H1 (cell line): ENCODE results near the gene USP20. TPM values are rescaled to one million over a fixed set of nuclear protein-coding genes. Genes with fewer than 3 reads are reported as not detected.

Source experiments
- MAFK ChIP-seq: IDR thresholded peaks from 2 replicates; pipeline ENCODE4 v1.6.1; 2012; ENCODE audit warnings: low read depth, mild to moderate bottlenecking, improper control_type of control experiment, low read length
- polyA plus RNA-seq, 7 experiments: library from polyadenylated mRNA; depleted of rRNA in 3 of 7; stranded (reverse) in 5 of 7; unstranded in 2 of 7; fragments of >200 nt in 5 of 7; fragments of 200-250 nt in 2 of 7; gene quantifications; 1 replicate in 5 of 7; 2 replicates in 1 of 7; 4 replicates in 1 of 7; pipeline versions ENCODE4 v1.2.1 to v1.2.3, GENCODE V29; 2011 to 2013; ENCODE audit warnings: missing spikeins in 2 of 7, mixed read lengths in 2 of 7
- total RNA-seq: library from RNA; stranded (reverse); fragmentation: NEBNext Ultra II Directional; extraction: Animal tissue kit (Norgen Biotek cat#: 25700); gene quantifications from 2 replicates; pipeline ENCODE4 v1.2.1, GENCODE V29; 2021

USP20 gene
- total and polyA plus RNA-seq, 2 of the 8 experiments (the other 6 are each of a cell fraction or from before 2014, with no cell fraction given), result 13.4 to 23.0 TPM

DNA sequence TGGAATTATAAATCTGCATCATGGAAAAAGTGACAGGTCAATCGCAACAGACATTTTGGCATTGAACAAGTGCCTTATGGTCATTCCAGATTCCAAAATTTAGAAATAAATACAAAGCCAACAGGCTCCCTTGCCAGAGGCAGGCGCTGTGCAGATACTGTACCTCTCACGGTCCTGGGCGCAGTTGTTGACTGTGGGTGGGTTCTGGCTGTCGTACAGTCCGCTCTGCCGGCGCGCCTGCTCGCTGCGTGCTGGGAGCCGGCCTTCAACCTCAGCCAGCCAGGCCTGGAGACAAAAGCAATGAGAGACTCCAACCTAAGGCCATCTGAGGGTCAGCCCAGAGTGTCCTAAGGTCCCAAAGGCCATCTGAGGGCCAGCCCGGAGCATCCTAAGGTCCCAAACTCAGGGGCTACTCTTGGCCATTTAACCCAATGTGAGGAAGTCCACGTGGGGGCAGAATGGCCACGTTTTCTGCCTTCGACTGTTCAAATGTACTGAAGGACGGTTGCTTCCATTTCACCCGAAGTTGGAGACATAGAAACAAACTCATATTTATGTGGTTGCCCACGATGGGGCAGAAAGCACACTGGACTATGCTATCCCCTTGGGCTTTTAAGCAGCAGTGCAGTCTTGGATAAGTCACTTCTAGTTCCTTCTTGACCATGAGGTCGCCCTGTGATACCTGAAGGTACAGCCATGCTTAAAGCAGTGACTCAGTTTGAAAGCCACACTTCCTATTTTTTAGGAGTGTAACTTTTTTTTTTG lies 65.2 kb downstream of the USP20 start (continued):
- no peak for TF ChIP-seq MAFK
